Epithelial cell of esophagus (primary cell): ENCODE results near the gene ZNF74.

Experiments
- DNase-seq: peaks from one replicate; pipeline ENCODE4 v3.0.0; 2010; ENCODE audit warnings: low read depth
- H3K4me3 ChIP-seq: 2 replicates; pipeline ENCODE4 v1.5.1; 2011; ENCODE audit warnings: mild to moderate bottlenecking, low read length, control low read depth
- CTCF ChIP-seq: IDR thresholded peaks from 2 replicates; pipeline ENCODE4 v1.5.1; 2011; ENCODE audit warnings: low read depth, mild to moderate bottlenecking, low read length, control low read depth, inconsistent platforms; ENCODE audit not compliant: insufficient read depth; ENCODE audit errors: missing control alignments

ZNF74 gene

DNA sequence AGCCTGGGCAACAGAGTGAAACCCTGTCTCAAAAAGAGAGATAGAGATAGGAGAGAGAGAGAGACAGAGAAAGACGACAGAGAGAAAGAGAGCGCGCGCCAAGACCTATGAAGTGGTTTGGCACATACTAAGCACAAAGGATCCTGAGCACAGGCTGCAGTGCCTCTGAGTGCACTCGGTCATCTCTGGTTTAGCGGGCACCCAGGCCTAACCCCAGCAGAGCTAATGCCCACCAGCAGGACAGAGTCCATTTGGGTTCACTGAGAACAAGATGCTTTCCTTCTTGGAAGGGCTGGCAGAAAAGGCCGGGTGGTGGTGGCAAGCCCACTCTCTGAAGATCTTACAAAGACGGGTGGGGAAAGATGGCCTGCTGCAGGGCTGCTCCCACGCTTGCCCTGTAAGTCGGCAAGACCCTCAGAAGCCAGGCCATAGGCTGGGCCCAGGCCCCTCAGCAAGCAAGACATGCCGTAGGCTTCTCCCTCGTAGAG lies 40.4 kb downstream of the ZNF74 start:
- no peak for TF ChIP-seq CTCF
- H3K4me3 ChIP-seq: no peak overlapping the region
- no peak for DNase-seq

DNA sequence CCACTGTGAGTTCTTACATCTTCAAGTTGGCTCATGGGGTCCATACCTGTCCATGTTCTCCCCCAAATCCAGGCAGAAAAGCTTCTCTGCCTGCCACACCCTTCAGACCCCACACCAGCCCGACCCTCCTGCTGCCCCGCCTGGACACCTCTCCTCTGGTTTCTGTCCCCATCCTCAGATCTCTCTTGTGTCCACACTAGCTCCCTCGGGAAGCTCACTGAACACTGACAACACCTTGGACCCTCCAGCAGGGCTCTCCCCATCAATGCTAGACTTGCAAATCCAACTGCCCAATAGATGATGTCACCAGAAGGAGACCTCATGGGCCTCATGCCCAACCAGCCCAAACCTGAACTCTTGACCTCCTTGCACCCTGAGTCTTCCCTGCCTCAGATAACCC lies 40.8 kb downstream of the ZNF74 start:
- no peak for TF ChIP-seq CTCF
- no peak overlapping the region for H3K4me3 ChIP-seq
- DNase-seq: no peak

GRCh38 chr22:20435436-20436306 lies 41.7 kb downstream of the ZNF74 start:
- no peak overlapping the region for H3K4me3 ChIP-seq
- TF ChIP-seq CTCF: no peak
- DNase-seq: no peak

GRCh38 chr22:20436307-20436767 lies 42.4 kb downstream of the ZNF74 start:
- no peak for TF ChIP-seq CTCF
- DNase-seq: no peak
- H3K4me3 ChIP-seq: peak overlapping the region; percentile 0

- H3K4me3 ChIP-seq: peak overlapping the region; percentile 23
- no peak for TF ChIP-seq CTCF
- DNase-seq: no peak
Measured at GRCh38 chr22:20436768-20437612, 43.0 kb downstream of the ZNF74 start.

DNA sequence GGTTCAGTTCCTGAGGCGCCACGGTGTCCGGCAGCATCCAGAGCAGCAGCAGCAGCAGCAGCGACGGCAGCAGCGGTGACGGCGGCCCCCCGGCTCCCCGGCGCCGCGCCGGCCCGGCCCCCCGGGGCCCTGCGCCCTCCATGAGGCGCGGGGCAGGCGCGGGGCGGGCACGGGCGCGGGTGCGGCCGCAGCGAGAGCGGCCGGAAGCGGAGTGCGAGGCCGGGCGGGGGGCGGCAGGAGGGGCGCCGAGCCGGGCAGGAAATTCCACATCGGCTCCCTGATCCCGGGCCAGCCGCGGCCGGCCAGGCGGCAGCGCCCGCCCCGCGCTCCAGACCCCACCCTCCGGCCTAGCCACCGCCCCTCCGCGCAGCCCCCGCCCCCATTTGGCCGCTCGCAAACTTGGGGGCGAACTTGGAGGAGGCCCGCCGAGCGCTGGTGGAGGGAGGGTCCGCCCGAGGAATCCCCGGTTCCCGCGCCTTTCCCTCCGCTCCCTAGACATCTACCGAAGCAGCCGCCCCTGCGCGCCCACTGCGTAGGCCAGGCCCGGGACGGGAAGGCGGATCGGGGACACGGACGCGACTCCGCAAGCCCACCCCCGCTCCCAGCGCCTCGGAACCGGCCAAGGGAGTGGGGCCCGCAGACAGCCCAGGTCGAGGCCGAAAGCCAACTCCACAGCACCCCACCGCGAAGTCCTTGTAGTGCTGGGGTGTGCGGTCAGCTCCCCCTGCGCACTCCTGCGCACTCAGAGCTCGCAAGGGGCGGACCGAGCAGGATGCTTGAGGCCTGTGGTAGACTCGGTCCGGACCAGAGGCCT lies 43.9 kb downstream of the ZNF74 start, which contains the start of gene SCARF2:
SCARF2 (minus strand) TSS at position 213 of the 814 bp plus-strand sequence; CDS start at position 142, 71 bp downstream.
- no peak for TF ChIP-seq CTCF
- H3K4me3 ChIP-seq: peak within 1 kb of the TSS; percentile 23
- DNase-seq: no peak
